Kidney tubule cell (primary cell): ENCODE measurements around the gene NUAK2.
A peak's percentile ranks its signal among the peaks of the same experiment; 100 is the strongest.

Source experiments
- DNase-seq: peaks from one replicate; pipeline ENCODE4 v3.0.0-alpha.2; 2018; ENCODE audit warnings: low spot score

Gene NUAK2

GRCh38 chr1:205275133-205275532 lies 46.4 kb downstream of the NUAK2 start:
- DNase-seq = peak; percentile 53

GRCh38 chr1:205274041-205274691 lies 47.4 kb downstream of the NUAK2 start:
- DNase-seq = peak; percentile 98

- peak; percentile 91 for DNase-seq
Measured at GRCh38 chr1:205273551-205273982, 48.0 kb downstream of the NUAK2 start.

GRCh38 chr1:205272536-205272935 lies 49.0 kb downstream of the NUAK2 start:
- DNase-seq = peak; percentile 42

- no peak for DNase-seq
Measured at GRCh38 chr1:205271745-205272144, 49.8 kb downstream of the NUAK2 start.

- peak; percentile 82 for DNase-seq
Measured at GRCh38 chr1:205271277-205271676, 50.3 kb downstream of the NUAK2 start.

GRCh38 chr1:205270764-205271163 lies 50.8 kb downstream of the NUAK2 start:
- peak; percentile 95 for DNase-seq

GRCh38 chr1:205270271-205270670 lies 51.3 kb downstream of the NUAK2 start:
- no peak for DNase-seq

- DNase-seq = no peak
Measured at GRCh38 chr1:205269711-205270110, 51.8 kb downstream of the NUAK2 start.

GRCh38 chr1:205268846-205269680 lies 52.5 kb downstream of the NUAK2 start:
- no peak for DNase-seq

GRCh38 chr1:205267306-205267902 lies 54.1 kb downstream of the NUAK2 start:
- DNase-seq = no peak

GRCh38 chr1:205266611-205267305 lies 54.8 kb downstream of the NUAK2 start:
- DNase-seq = no peak

GRCh38 chr1:205263580-205264190 lies 57.9 kb downstream of the NUAK2 start:
- DNase-seq = peak; percentile 55

- no peak for DNase-seq
Measured at GRCh38 chr1:205262731-205263171, 58.8 kb downstream of the NUAK2 start.

GRCh38 chr1:205261946-205262691 lies 59.4 kb downstream of the NUAK2 start:
- DNase-seq = peak; percentile 61

- peak; percentile 49 for DNase-seq
Measured at GRCh38 chr1:205260948-205261732, 60.4 kb downstream of the NUAK2 start.

- DNase-seq = no peak
Measured at GRCh38 chr1:205259998-205260397, 61.5 kb downstream of the NUAK2 start.

GRCh38 chr1:205259324-205259832 lies 62.2 kb downstream of the NUAK2 start:
- DNase-seq = no peak

GRCh38 chr1:205258719-205259118 lies 62.8 kb downstream of the NUAK2 start:
- DNase-seq = peak; percentile 58

- peak; percentile 71 for DNase-seq
Measured at GRCh38 chr1:205258261-205258691, 63.3 kb downstream of the NUAK2 start.
